COLO668 (cell line): ENCODE results near the gene TNFRSF8.
"Not testable (repeated sequence)": the region's sequence is repeated elsewhere in the genome, so short reads cannot be mapped to it uniquely, and the experiment has no call there.

ENCODE experiments used
- DNase-seq: peaks from one replicate; lab custom pipeline; 2025; ENCODE audit not compliant: unreplicated experiment; lab: John Stamatoyannopoulos, UW

TNFRSF8 gene

GRCh38 chr1:12083766-12084165 is 20.7 kb downstream of the TNFRSF8 start:
- no peak for DNase-seq

- DNase-seq, result no peak
Observed at GRCh38 chr1:12085643-12086260, 22.6 kb downstream of the TNFRSF8 start.

DNA sequence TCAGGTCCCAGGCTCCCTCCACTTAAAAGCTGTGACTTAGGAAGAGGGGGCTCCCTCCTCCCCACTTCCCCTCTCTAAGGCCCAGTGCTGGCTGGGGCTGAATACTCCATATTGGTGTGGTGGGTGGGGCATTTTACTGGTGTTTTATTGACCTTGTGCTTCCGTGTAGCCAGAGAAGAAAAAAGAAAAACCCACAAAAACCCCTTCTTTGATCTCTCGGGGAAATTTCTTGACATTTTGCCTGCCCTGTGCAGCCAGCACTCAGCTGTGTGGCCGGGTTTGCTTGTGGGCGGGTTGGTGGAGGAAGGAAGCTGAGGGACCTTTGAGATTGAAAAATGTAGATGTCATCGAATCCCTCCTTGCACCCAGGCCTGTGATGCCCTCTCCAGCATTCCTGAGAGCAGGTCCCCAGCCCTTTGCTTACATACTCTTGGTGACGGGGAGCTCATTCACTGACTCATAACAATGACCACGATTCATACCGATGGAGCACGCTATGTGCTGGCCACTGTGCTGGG is 24.8 kb downstream of the TNFRSF8 start:
- DNase-seq, result no peak

- DNase-seq, result no peak
Observed at GRCh38 chr1:12088607-12089006, 25.5 kb downstream of the TNFRSF8 start.

DNA sequence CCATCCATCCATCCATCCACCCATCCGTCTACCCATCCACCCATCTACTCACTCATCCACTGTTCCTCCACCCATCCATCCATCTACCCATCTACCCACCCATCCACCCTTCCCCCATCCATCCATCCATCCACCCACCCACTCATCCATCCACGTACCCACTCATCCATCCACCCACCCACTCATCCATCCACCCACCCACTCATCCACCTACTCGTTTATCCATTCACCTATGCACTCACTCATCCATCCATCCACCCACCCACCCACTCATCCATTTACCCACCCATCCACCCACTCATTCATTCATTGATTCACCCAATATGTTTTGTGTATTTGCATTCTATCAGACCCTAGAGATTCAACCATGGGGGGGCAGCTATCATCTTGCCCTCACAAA is 27.2 kb downstream of the TNFRSF8 start:
- DNase-seq, result no peak

- no peak for DNase-seq
Observed at GRCh38 chr1:12091191-12091590, 28.1 kb downstream of the TNFRSF8 start.

DNA sequence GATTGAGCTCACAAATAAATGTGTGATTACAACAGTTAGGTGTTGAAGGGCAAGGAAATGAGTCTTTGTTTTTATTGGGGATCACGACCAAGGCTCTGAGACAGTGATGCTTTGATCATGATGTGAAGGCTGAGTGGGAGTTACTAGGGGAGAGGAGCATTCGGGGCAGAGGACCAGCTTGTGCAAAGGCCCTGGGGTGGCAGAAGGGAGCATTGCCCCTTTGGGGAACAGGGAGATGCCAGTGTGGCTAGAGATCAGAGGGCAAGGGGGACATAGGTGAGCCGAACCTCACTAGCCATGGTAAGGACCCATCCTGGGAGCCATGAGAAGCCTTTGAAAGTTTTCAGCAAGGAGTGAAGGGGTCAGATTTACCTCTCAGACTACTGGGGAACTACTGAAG is 31.1 kb downstream of the TNFRSF8 start:
- no peak for DNase-seq

- DNase-seq, result no peak
Observed at GRCh38 chr1:12095452-12096263, 32.6 kb downstream of the TNFRSF8 start.

DNA sequence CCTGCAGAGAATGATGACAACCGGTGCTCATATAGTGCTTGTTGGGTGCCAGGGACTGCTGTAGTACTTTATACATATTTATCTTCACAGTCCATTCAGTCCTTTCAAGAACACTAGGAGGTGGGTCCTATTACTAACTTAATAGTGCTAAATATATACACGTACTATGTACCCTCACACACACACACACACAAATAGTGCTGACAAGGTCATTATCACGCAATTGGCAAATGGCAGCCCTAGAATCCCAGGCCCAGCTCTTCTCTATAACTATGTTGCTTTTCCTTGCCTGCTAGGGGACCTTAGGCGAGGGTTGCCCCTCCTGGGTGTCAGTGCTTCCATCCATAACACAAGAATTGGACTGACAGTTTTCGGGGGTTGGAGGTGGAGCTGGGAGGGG is 33.5 kb downstream of the TNFRSF8 start:
- no peak for DNase-seq

GRCh38 chr1:12097321-12097720 is 34.2 kb downstream of the TNFRSF8 start:
- no peak for DNase-seq

DNA sequence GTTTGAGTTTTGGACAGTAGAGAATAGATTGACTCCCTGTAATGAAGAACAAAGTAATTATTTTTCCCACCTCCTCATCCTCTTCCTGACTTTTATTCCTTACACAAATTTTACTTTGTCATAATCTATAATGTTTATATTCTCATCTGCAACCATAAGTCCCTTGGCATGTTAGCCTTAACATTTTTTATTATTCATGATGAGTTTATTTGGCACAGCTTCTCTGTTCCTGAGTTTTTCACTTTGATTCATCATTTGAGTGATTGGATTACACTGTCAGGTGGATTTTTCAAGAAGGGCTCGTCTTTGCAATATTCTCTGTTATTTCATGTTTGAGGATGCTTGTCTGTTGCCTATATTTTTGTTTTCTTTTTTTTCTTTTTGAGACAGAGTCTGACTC is 35.7 kb downstream of the TNFRSF8 start:
- DNase-seq, result no peak

DNA sequence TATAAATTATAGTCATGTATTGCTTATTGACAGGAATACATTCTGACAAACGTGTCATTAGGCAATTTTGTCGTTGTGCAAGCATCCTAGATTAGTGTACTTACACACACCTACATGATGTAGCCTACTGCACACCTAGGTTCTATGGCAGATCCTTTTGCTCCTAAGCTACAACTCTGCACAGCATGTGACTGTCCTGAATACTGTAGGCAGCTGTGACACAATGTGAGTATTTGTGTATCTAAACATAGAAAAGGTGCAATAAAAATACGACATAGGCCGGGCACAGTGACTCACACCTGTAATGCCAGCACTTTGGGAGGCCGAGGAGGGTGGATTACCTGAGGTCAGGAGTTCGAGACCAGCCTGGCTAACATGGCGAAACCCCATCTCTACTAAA is 36.5 kb downstream of the TNFRSF8 start:
- DNase-seq, result no peak

DNA sequence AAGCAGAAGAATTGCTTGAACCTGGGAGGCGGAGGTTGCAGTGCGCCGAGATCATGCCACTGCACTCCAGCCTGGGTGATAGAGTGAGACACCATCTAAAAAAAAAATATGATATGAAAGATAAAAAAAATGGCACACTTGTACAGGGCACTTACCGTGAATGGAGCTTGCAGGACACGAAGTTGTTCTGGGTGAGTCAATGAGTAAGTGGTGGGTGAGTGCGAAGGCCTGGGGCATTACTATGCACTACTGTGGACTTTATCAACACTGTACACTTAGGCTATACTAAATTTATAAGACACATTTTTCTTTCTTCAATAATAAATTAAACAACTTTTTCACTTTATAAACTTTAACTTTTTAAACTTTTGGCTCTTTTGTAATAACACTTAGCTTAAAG is 37.0 kb downstream of the TNFRSF8 start:
- DNase-seq, result no peak

GRCh38 chr1:12101120-12101519 is 38.0 kb downstream of the TNFRSF8 start:
- not testable (repeated sequence) for DNase-seq

DNA sequence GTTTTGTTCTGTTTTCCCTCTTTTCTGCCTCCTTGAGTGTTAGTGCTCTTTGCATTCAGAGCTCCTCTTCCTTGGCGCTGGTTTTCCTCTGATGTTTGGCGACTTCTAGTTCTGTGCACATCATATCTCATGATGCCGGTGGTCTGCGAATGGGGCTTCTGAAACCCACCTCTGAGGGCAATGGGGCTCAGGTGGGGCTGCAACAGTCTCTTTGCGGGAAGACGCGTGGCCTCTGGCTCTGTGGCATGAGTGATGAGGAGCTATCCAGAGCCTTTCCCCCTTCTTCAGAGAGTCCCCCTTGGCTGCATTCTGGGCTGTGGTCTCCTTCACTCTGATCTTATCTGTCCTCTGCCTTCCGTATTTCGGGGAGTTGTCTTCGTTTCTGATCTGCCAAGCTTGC is 39.0 kb downstream of the TNFRSF8 start:
- no peak for DNase-seq

DNA sequence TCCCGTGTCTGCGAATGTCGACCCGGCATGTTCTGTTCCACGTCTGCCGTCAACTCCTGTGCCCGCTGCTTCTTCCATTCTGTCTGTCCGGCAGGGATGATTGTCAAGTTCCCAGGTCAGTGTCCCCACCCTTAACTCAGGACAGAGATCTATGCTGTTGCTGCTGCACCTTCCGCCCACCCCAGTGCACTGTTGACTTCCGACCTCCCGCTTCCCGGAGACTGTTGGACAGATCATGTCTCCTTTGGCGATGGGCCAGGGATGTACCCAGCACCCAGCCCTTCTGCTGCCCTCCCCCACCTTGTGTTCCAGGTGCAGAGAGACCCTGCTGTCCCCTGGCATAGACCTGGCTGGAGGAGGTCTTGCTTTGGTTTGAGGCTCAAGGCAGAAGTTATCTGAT is 41.3 kb downstream of the TNFRSF8 start:
- no peak for DNase-seq

GRCh38 chr1:12106153-12106552 is 43.0 kb downstream of the TNFRSF8 start:
- no peak for DNase-seq

GRCh38 chr1:12106861-12107260 is 43.8 kb downstream of the TNFRSF8 start:
- DNase-seq, result peak; percentile 32

DNA sequence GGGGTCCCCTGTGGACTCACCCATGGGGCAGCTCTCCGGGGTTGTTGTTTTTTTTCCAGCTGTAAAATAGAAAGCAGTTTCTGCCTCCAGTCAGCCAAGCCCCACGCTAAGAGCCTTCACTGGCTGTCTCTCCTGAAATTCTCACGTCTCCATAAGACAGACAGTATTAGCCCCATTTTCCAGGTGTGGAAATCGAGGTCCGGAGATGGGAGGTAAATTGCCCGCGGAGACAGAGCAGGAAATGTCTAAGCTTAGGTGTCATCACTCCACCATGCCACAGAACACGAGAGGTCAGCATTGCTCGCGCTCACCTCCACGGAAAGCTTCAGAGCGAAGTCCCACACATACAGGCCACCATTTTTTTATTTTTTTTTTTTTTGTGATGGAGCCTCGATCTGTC is 44.6 kb downstream of the TNFRSF8 start:
- no peak for DNase-seq

- DNase-seq, result no peak
Observed at GRCh38 chr1:12109901-12110300, 46.8 kb downstream of the TNFRSF8 start.

DNA sequence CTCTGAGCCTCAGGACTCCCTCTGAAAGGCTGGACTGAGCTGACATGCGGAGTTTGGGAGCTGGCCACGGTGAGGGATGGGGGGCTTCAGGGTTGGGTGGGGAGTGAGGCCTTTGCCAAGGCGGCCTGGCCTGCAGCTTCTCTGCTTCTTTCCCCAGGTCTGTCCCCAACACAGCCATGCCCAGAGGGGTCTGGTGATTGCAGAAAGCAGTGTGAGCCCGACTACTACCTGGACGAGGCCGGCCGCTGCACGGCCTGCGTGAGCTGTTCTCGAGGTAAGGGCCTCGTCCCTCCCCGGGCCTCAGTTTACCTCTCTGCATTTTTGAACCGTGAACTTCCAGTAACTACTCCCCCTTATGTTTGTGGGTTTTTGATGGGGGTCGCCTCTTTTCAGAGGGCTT is 48.6 kb downstream of the TNFRSF8 start:
- no peak for DNase-seq

DNA sequence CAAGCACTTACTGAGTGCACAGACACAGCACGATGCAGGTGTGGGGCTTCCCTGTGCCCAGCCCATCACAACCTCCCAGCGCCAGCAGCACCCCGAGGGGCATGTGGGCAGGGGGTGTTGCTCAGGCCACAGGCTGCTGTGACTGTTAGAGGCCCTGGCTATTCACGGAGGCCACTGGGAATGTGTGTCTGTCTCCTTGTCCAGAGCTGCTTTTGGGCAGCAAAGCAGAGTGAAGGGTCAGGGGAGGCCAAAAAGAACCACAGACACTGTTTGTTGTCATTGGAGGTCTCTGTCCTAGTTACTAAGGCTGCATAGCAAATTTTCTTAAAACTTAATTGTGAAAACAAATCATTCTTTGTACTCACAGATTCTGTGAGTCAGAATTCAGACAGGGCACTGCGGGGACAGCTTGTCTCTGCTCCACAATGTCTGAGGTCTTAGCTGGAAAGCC is 49.6 kb downstream of the TNFRSF8 start:
- no peak for DNase-seq
